ENCODE results near the gene FBXL3. TPM values are rescaled to one million over a fixed set of nuclear protein-coding genes. Genes with fewer than 3 reads are reported as not detected.

The FBXL3 gene, protein sequence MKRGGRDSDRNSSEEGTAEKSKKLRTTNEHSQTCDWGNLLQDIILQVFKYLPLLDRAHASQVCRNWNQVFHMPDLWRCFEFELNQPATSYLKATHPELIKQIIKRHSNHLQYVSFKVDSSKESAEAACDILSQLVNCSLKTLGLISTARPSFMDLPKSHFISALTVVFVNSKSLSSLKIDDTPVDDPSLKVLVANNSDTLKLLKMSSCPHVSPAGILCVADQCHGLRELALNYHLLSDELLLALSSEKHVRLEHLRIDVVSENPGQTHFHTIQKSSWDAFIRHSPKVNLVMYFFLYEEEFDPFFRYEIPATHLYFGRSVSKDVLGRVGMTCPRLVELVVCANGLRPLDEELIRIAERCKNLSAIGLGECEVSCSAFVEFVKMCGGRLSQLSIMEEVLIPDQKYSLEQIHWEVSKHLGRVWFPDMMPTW
- total RNA-seq (2012; rRNA removed) (43.6 and 51.1 TPM in 2 replicates), polyA plus RNA-seq (2012; rRNA removed) (12.7 and 15.3 TPM in 2 replicates), Bru-seq, nascent RNA (percentile 84 among the genes with signal in this experiment), BruChase-seq, experiment 1, labeled RNA remaining after a 6-hour chase (percentile 69 among the genes with signal in this experiment), BruChase-seq, experiment 2, labeled RNA remaining after a 2-hour chase (percentile 88 among the genes with signal in this experiment)
- 13.3 and 19.0 TPM in 2 replicates for polyA plus RNA-seq (2012; cell fraction: cytosol; rRNA removed)
- 5.5 and 12.4 TPM in 2 replicates for polyA plus RNA-seq (2012; cell fraction: nucleus; rRNA removed; ENCODE audit: low replicate concordance)
- long read RNA-seq, transcript FBXL3-201 (5 exons, 3,503 nt), result major isoform, 42 of 52 reads
- long read RNA-seq, partial matches to known transcripts, result 1 of 52 reads
- long read RNA-seq, other reads (novel, unspliced or antisense), result 8 of 52 reads

DNA sequence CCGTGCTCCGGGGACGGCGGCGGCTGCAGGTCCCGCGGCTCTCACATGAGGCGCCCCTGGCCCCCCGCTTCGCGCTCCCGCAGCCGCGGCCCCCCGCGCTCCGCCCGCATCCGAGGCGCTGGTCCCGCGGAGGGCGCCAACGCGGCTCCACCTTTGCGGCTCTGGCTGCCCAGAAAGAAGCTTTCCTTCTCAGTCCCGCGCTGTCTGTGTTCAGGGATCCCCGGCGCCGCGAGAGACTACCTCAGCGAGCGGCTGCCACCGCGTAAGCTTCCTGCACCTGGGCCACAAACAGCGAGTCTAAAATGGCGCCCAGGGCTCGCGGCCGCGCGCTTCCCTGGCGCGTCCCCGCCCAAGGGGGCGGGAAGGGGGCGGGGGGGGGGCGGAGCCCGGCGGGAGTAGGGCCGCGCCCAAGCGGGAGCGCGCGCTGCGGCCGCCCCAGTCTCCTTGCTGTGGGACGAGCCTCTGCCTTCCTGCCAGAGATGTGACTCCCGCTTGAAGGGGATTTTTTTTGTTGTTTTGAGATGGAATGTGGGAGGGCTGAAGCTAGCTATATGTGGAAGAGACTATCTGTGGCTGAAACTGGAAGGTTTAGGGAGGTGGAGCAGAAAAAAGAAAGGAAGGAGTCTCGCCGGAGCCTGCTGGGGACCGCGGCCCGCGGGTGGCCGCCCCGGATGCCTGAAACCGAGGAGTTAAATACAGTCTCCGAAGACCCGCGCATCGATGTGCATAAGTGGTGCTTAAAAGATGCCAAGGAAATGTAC, at the start of gene FBXL3:
FBXL3 (minus strand) TSS at position 299 of the 761 bp plus-strand sequence. CDS start 5,299 bp downstream, outside the sequence.
- ATAC-seq (ENCODE audit: low read depth) (peak; percentile 81), DNase-seq (peak; percentile 94)
- H2AK5ac ChIP-seq (ENCODE audit: low read depth, low read length), result peak within 1 kb of the TSS; percentile 36; the same call in 1 of the 2 replicates
- peaks cover 9% of the 10 kb centered on the region for H3K9me1 ChIP-seq (ENCODE audit: insufficient read depth, low read length)
- TF ChIP-seq CEBPB (IDR thresholded peaks at IDR 0.05; ENCODE audit: low read depth, low read length), result no peak
- TF ChIP-seq MAFK (IDR thresholded peaks at IDR 0.05; ENCODE audit: low read depth, low read length), result no peak
- no peak for TF ChIP-seq CHD1 (IDR thresholded peaks at IDR 0.05; ENCODE audit: low read depth, low read length)
- peak; percentile 20; the same call in 1 of the 2 replicates for TF ChIP-seq MXI1 (IDR thresholded peaks at IDR 0.05; ENCODE audit: borderline replicate concordance, low read depth, low read length)
- TF ChIP-seq MAZ (IDR thresholded peaks at IDR 0.05; ENCODE audit: borderline replicate concordance, low read depth, low read length), result no peak
- no peak for TF ChIP-seq NFE2L2 (IDR thresholded peaks at IDR 0.05; ENCODE audit: low read depth, low read length)
- TF ChIP-seq, protein P1, sequence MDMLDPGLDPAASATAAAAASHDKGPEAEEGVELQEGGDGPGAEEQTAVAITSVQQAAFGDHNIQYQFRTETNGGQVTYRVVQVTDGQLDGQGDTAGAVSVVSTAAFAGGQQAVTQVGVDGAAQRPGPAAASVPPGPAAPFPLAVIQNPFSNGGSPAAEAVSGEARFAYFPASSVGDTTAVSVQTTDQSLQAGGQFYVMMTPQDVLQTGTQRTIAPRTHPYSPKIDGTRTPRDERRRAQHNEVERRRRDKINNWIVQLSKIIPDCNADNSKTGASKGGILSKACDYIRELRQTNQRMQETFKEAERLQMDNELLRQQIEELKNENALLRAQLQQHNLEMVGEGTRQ (IDR thresholded peaks at IDR 0.05; ENCODE audit: low read depth, low read length), result no peak
- no peak for TF ChIP-seq RAD21 (IDR thresholded peaks at IDR 0.05; ENCODE audit: low read length)
- peak; percentile 53; the same call in 1 of the 2 replicates for TF ChIP-seq POLR2A (IDR thresholded peaks at IDR 0.05; ENCODE audit: low read depth, low read length)
- H4K91ac ChIP-seq (ENCODE audit: insufficient read depth, low read depth, low read length), result peak within 1 kb of the TSS; percentile 77
- no peaks in the 10 kb centered on the region for H3K9me3 ChIP-seq (ENCODE audit: control insufficient read depth, insufficient read depth, low read length)
- intact Hi-C loops (cut with micrococcal nuclease) (loop anchor here (1.0 to 2.0 kb wide), 2 partner anchors 300 to 451 kb away; partner anchors contain the start of gene MYCBP2), in situ Hi-C loops (cut with MboI; ENCODE audit: low sequenced_read_pairs) (no loop called here), dilution Hi-C loops (cut with HindIII; ENCODE audit: low sequenced_read_pairs, unreplicated experiment) (no loop called here)
- H3K4me1 ChIP-seq (ENCODE audit: control insufficient read depth, insufficient read depth, low read length), result peaks cover 12% of the 10 kb centered on the region
- peak within 1 kb of the TSS; percentile 97 for H2AFZ ChIP-seq (replicated peaks; ENCODE audit: low read length, poor library complexity)
- peak within 1 kb of the TSS; percentile 98 for H2AK9ac ChIP-seq (replicated peaks; ENCODE audit: low read depth, low read length, poor library complexity)
- H3K36me3 ChIP-seq (ENCODE audit: control insufficient read depth, insufficient read depth, low read length), result no peaks in the 10 kb centered on the region
- H3K23ac ChIP-seq (ENCODE audit: low read depth, low read length), result peak within 1 kb of the TSS; percentile 88
- peak within 1 kb of the TSS; percentile 99 for H3K4me2 ChIP-seq (ENCODE audit: low read depth, low read length)
- CTCF ChIA-PET, result interaction anchor here (1.3 kb wide), 1 partner anchor 47 kb away, joined by 4 read pairs; no protein-coding TSS in a partner anchor
- H3K9ac ChIP-seq (ENCODE audit: low read depth, low read length), result peak within 1 kb of the TSS; percentile 91
- H2BK15ac ChIP-seq (ENCODE audit: low read depth, low read length), result peak within 1 kb of the TSS; percentile 93; the same call in 1 of the 3 replicates
- no peaks in the 10 kb centered on the region for H3K27me3 ChIP-seq (ENCODE audit: control insufficient read depth, insufficient read depth, low read length)
- H4K20me1 ChIP-seq (ENCODE audit: insufficient read depth, low read length), result peaks cover 35% of the 10 kb centered on the region
- H3K4ac ChIP-seq (ENCODE audit: low read depth, low read length), result peak within 1 kb of the TSS; percentile 83
- no TSS peak for BruUV-seq (replicated peaks)
- H3K79me1 ChIP-seq (ENCODE audit: low read depth in 1 of 2, low read length in 2 of 2), result peaks cover 6 to 33% of the 10 kb centered on the region in 2 experiments; a peak in 3 of 4 replicates
- H3K56ac ChIP-seq (ENCODE audit: extremely low read depth, insufficient read depth, low read length), result peak within 1 kb of the TSS; percentile 71
- peak within 1 kb of the TSS; percentile 60 for H2BK120ac ChIP-seq (ENCODE audit: low read depth, low read length)
- POLR2A ChIA-PET (ENCODE audit: unreplicated experiment), result no interaction called here
- peak within 1 kb of the TSS; percentile 81 for H4K5ac ChIP-seq (ENCODE audit: low read depth, low read length)
- peak within 1 kb of the TSS; percentile 94 for H3K27ac ChIP-seq (ENCODE audit: insufficient read depth, low read length)
- H2BK5ac ChIP-seq (ENCODE audit: low read depth, low read length, poor library complexity, severe bottlenecking), result peak within 1 kb of the TSS; percentile 93
- H3K4me3 ChIP-seq (ENCODE audit: insufficient read depth, low read depth, low read length), result peak within 1 kb of the TSS; percentile 93
- peak within 1 kb of the TSS; percentile 10 to 87 for H4K8ac ChIP-seq (ENCODE audit: low read depth in 2 of 2, low read length in 2 of 2)
- H3K14ac ChIP-seq (replicated peaks; ENCODE audit: low read depth, low read length), result peak within 1 kb of the TSS; percentile 79
- H3K18ac ChIP-seq (ENCODE audit: low read depth, low read length), result peak within 1 kb of the TSS; percentile 63
- H2BK20ac ChIP-seq (ENCODE audit: low read depth, low read length), result no peak within 1 kb of the TSS
- WGBS, 2 experiments (ENCODE audit: extremely low coverage in 2 of 2, insufficient read length in 1 of 2), result 0% methylated on average over 30 of the region's 74 CpGs; no CpG with 5 or more reads in 1 of the 2 experiments
